Activated CD8-positive, alpha-beta T cell treated with anti-CD3 and anti-CD28 coated beads for 36 hours (primary cell): ENCODE measurements around the gene RPL18. TPM values are rescaled to one million over a fixed set of nuclear protein-coding genes. Genes with fewer than 3 reads are reported as not detected.

ENCODE experiments used
- ATAC-seq: fragments of 200-7000 bp; cut with Tn5 transposase; one replicate; pipeline ENCODE4 v1.10.0; 2021; ENCODE audit warnings: mild to moderate bottlenecking, moderate library complexity
- CTCF ChIA-PET: fragments of 350-600 bp; sonication (Branson Sonifier 250); formaldehyde crosslinking; loops from one replicate; lab custom pipeline; 2021; ENCODE audit warnings: antibody characterized with exemption; lab: Charles Lee
- POLR2A ChIA-PET: fragments of 350-600 bp; sonication (Branson Sonifier 250); formaldehyde crosslinking; loops from one replicate; lab custom pipeline; 2021; ENCODE audit warnings: antibody characterized with exemption; lab: Charles Lee
- DNase-seq: peaks from one replicate; pipeline ENCODE4 v3.0.0-alpha.2; 2020
- H3K27ac Mint-ChIP-seq: one replicate; pipeline ENCODE4 v1.8.0; 2021; ENCODE audit warnings: mild to moderate bottlenecking, mixed read lengths
- H3K27me3 Mint-ChIP-seq: one replicate; pipeline ENCODE4 v1.8.0; 2021; ENCODE audit warnings: mixed read lengths
- H3K36me3 Mint-ChIP-seq: one replicate; pipeline ENCODE4 v1.8.0; 2021; ENCODE audit warnings: low read depth, mixed read lengths
- H3K4me1 Mint-ChIP-seq: one replicate; pipeline ENCODE4 v1.8.0; 2021; ENCODE audit warnings: low read depth, mixed read lengths
- H3K4me3 Mint-ChIP-seq: one replicate; pipeline ENCODE4 v1.8.0; 2021; ENCODE audit warnings: mild to moderate bottlenecking, moderate library complexity, mixed read lengths
- H3K9me3 Mint-ChIP-seq: one replicate; pipeline ENCODE4 v1.8.0; 2021; ENCODE audit warnings: mixed read lengths
- intact Hi-C: fragments of 100-400 bp; cut with micrococcal nuclease; formaldehyde crosslinking; loops from one replicate; pipeline ENCODE4 v1.10.0; 2022
- total RNA-seq, 2 experiments: library from RNA; stranded (reverse); gene quantifications; one replicate each; pipeline ENCODE4 v1.2.3, GENCODE V29; 2021
- TF ChIP-seq, protein P1 (sequence below): fragments of 200-600 bp; IDR thresholded peaks from one replicate; pipeline ENCODE4 v1.8.0; 2022; ENCODE audit warnings: antibody characterized with exemption, mild to moderate bottlenecking

Gene RPL18
- total RNA-seq, 2 experiments from 2014 or later, result 2,304 to 2,324 TPM

DNA sequence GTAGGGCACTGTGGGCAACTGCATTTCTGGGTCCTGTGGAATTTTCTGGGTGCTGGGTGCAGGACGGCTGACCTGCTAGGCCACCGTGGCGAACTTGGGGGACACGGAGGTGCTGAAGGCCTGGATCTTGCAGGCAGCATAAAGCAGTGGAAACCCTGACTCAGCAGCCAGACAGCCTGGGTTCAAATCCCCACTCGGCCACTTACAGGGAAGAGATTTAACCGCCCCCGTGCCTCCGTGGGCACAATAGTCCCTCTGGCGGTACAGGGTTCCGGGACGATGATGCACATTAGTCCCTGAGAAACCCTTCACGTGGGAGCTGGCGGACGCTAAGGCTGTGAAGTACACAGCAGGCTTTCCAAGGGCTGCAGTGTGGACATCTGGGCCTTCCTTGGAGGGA is 7.1 kb downstream of the RPL18 start:
- ChIA-PET POLR2A (no interaction called here), CTCF (no interaction called here)
- ATAC-seq (no peak), DNase-seq (no peak)
- Mint-ChIP-seq H3K4me1 (peaks cover 9% of the 10 kb centered on the region), H3K27me3 (no peaks in the 10 kb centered on the region), H3K27ac (no peak overlapping the region), H3K36me3 (peaks cover 20% of the 10 kb centered on the region), H3K9me3 (no peaks in the 10 kb centered on the region), H3K4me3 (no peak overlapping the region)
- TF ChIP-seq, protein P1, sequence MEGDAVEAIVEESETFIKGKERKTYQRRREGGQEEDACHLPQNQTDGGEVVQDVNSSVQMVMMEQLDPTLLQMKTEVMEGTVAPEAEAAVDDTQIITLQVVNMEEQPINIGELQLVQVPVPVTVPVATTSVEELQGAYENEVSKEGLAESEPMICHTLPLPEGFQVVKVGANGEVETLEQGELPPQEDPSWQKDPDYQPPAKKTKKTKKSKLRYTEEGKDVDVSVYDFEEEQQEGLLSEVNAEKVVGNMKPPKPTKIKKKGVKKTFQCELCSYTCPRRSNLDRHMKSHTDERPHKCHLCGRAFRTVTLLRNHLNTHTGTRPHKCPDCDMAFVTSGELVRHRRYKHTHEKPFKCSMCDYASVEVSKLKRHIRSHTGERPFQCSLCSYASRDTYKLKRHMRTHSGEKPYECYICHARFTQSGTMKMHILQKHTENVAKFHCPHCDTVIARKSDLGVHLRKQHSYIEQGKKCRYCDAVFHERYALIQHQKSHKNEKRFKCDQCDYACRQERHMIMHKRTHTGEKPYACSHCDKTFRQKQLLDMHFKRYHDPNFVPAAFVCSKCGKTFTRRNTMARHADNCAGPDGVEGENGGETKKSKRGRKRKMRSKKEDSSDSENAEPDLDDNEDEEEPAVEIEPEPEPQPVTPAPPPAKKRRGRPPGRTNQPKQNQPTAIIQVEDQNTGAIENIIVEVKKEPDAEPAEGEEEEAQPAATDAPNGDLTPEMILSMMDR, result no peak
- intact Hi-C loops, result no loop called here

DNA sequence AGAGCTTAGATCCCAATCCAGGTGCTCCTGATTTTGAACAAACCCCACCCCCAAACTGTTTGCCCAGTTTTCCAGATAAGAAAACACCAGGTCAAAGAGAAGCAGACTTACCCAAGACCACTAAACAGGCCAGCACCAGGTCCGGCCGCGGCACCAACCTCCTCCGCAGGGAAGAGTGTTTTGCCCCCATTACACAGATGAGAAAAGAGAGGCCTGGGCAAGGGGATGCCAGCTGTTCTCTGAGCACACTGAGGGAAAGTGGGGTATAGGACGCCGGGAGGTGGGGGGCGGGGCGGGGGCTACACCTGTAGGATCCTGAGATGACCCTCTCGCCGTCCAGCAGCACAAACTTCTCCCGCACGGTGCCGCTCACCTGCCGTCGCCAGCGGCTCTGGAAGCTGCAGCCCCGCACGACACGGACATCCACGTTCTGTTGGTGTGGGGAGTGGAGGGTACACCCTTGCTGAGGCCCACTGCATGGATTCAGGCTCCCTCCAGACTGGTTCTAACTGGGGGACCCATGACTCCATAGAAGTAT is 9.3 kb downstream of the RPL18 start:
- Mint-ChIP-seq H3K9me3 (no peaks in the 10 kb centered on the region), H3K36me3 (peaks cover 2% of the 10 kb centered on the region), H3K4me3 (no peak overlapping the region), H3K27ac (no peak overlapping the region), H3K4me1 (no peaks in the 10 kb centered on the region), H3K27me3 (no peaks in the 10 kb centered on the region)
- TF ChIP-seq, protein P1, result no peak
- ChIA-PET POLR2A (interaction anchor here (4.8 kb wide), 1 partner anchor 8 kb away, joined by 48 read pairs; the partner anchor contains the start of genes RPL18 and SPHK2), CTCF (interaction anchor here (0.7 to 3.4 kb wide), 11 partner anchors 8 to 120 kb away, joined by 3 to 28 read pairs (median 9); partner anchors contain the start of genes CA11, RPL18 and SPHK2)
- no peak for DNase-seq
- no peak for ATAC-seq
- intact Hi-C loops, result no loop called here

DNA sequence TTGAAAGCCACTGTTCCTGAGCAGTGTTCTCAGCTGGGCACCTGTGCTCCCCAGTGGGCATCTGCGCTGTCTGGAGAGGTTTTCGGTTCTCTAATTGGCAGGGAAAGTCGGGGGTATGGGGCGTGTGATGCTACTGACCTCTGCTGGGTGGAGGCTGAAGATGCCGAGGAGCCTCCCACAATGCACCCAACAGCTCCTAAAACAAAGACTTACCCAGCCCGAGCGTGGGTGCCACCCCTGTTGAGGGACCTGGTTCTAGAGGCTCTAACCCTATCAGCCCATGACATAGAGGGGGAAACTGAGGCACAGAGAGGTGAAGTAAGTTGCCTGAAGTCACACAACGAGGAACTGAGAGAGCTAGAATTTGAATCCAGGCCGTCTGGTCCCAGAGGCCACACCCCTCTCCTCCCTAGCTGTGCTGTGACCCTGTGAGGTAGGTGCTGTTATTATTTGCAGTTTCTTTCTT is 10.1 kb downstream of the RPL18 start:
- DNase-seq (peak; percentile 70), ATAC-seq (peak; percentile 88)
- Mint-ChIP-seq H3K27ac (no peak overlapping the region), H3K36me3 (peaks cover 2% of the 10 kb centered on the region), H3K4me3 (no peak overlapping the region), H3K27me3 (no peaks in the 10 kb centered on the region), H3K9me3 (no peaks in the 10 kb centered on the region), H3K4me1 (no peaks in the 10 kb centered on the region)
- POLR2A ChIA-PET, result interaction anchor here (4.8 kb wide), 1 partner anchor 9 kb away, joined by 48 read pairs; the partner anchor contains the start of genes RPL18 and SPHK2
- CTCF ChIA-PET, result interaction anchor here (0.7 to 3.4 kb wide), 13 partner anchors 9 to 258 kb away, joined by 3 to 28 read pairs (median 4); partner anchors contain the start of genes CA11, KDELR1, RPL18 and SPHK2
- intact Hi-C loops, result no loop called here
- TF ChIP-seq, protein P1, result peak; percentile 48

DNA sequence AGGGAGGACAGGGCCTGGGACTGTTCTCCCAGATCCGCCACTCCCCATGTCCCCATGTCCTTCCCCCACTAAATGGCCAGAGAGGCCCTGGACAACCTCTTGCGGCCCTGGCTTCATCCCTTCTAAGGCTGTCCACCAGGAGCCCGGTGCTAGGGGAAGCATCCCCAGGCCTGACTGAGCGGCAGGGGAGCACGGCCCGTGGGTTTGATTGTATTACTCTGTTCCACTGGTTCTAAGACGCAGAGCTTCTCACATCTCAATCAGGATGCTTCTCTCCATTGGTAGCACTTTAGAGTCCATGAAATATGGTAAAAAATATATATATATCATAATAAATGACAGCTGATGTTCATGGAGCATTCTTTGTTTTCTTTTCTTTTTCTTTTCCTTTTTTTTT is 11.6 kb downstream of the RPL18 start:
- H3K4me3 Mint-ChIP-seq, result no peak overlapping the region
- POLR2A ChIA-PET, result interaction anchor here (0.6 to 4.8 kb wide), 2 partner anchors 10 to 300 kb away, joined by 3 to 48 read pairs; partner anchors contain the start of genes RPL18 and SPHK2
- H3K9me3 Mint-ChIP-seq, result no peaks in the 10 kb centered on the region
- ATAC-seq (no peak), DNase-seq (no peak)
- intact Hi-C loops, result no loop called here
- no peaks in the 10 kb centered on the region for H3K4me1 Mint-ChIP-seq
- no peaks in the 10 kb centered on the region for H3K36me3 Mint-ChIP-seq
- no peaks in the 10 kb centered on the region for H3K27me3 Mint-ChIP-seq
- H3K27ac Mint-ChIP-seq, result no peak overlapping the region
- TF ChIP-seq, protein P1, result no peak
- CTCF ChIA-PET, result interaction anchor here (1.3 to 3.4 kb wide), 5 partner anchors 11 to 216 kb away, joined by 4 to 28 read pairs (median 14); partner anchors contain the start of genes KDELR1, RPL18 and SPHK2
